Right cardiac atrium (tissue), 5 donors: ENCODE results near the gene CMIP. TPM values are rescaled to one million over a fixed set of nuclear protein-coding genes. Genes with fewer than 3 reads are reported as not detected.
A peak's percentile ranks its signal among the peaks of the same experiment; 100 is the strongest.

Experiments
- ATAC-seq, 2 donors: fragments of 200-7000 bp; cut with Tn5 transposase; one replicate each; pipeline versions ENCODE4 v1.8.0 to v1.9.1; 2020; ENCODE audit warnings: moderate library complexity in 2 of 2, mild to moderate bottlenecking in 1 of 2
- DNase-seq, 3 donors: peaks; one replicate each; pipeline ENCODE4 v3.0.0-alpha.2; 2020
- H3K27ac ChIP-seq: one replicate; pipeline ENCODE4 v1.5.1; 2013; ENCODE audit warnings: mild to moderate bottlenecking, low read length, control low read depth, moderate library complexity
- H3K27me3 ChIP-seq: one replicate; pipeline ENCODE4 v1.6.1; 2013; ENCODE audit not compliant: control insufficient read depth, insufficient read depth
- H3K4me1 ChIP-seq: one replicate; pipeline ENCODE4 v1.6.1; 2013; ENCODE audit warnings: low read length; ENCODE audit not compliant: control insufficient read depth, insufficient read depth
- H3K4me3 ChIP-seq: one replicate; pipeline ENCODE4 v1.5.1; 2013; ENCODE audit warnings: low read length, control low read depth
- H3K9me3 ChIP-seq: one replicate; pipeline ENCODE4 v1.6.1; 2013; ENCODE audit warnings: low read length; ENCODE audit not compliant: control insufficient read depth
- WGBS: extraction: QIAGEN DNeasy Blood & Tissue Kit; methylation state at CpG from one replicate; pipeline ENCODE4 v1.1.7; 2013; 5-methylcytosine and 5-hydroxymethylcytosine counted together
- intact Hi-C, 4 donors: fragments of 100-400 bp; cut with DNase I; formaldehyde crosslinking; loops; one replicate each; pipeline versions ENCODE4 v1.11.0 to v1.14.0; 2022 to 2023
- polyA plus RNA-seq: library from polyadenylated mRNA; stranded (reverse); fragments of 200-250 nt; gene quantifications from one replicate; pipeline ENCODE4 v1.2.3, GENCODE V29; 2013
- total RNA-seq, 4 donors: library from RNA; stranded (reverse); fragmentation: NEBNext Ultra II Directional; extraction: Animal tissue kit (Norgen Biotek cat#: 25700); gene quantifications; one replicate each; pipeline ENCODE4 v1.2.1, GENCODE V29; 2021
- donor health status: healthy with polysubstance abuse.
- donor health status: DM: no; HTN: yes; CAD: no.
- donor health status: DM: no; HTN: no; CAD: no.
- donor health status: DM: no; HTN: yes; CAD: no; lungs with severe emphysema.
- donor health status: DM: yes; HTN: yes; CAD: no.

CMIP gene
- total and polyA plus RNA-seq, 5 donors: 9.0 to 29.0 (median 19.2) TPM

GRCh38 chr16:81588326-81589081 is 143.9 kb downstream of the CMIP start:
- H3K9me3 ChIP-seq: no peaks in the 10 kb centered on the region
- intact Hi-C loops: no loop called here
- H3K27me3 ChIP-seq: no peaks in the 10 kb centered on the region
- no peak overlapping the region for H3K27ac ChIP-seq
- 90% methylated on average over 17 of the region's 17 CpGs for WGBS
- no peak overlapping the region for H3K4me3 ChIP-seq
- ATAC-seq (no peak), DNase-seq (no peak)
- peaks cover 6% of the 10 kb centered on the region for H3K4me1 ChIP-seq

GRCh38 chr16:81589975-81590650 is 145.5 kb downstream of the CMIP start:
- Histone ChIP-seq H3K4me1 (peaks cover 2% of the 10 kb centered on the region), H3K4me3 (no peak overlapping the region), H3K27me3 (no peaks in the 10 kb centered on the region), H3K27ac (no peak overlapping the region), H3K9me3 (no peaks in the 10 kb centered on the region)
- ATAC-seq: no peak
- DNase-seq: no peak
- intact Hi-C loops: no loop called here
- WGBS: 75% methylated on average over 13 of the region's 13 CpGs

- no peak for DNase-seq
- ATAC-seq: peak in 1 of 2 donors; percentile 17
Observed at GRCh38 chr16:81590714-81591544, 146.3 kb downstream of the CMIP start.

GRCh38 chr16:81591545-81591870 is 146.9 kb downstream of the CMIP start:
- H3K27ac ChIP-seq: no peak overlapping the region
- intact Hi-C loops: no loop called here
- DNase-seq: no peak
- no peaks in the 10 kb centered on the region for H3K27me3 ChIP-seq
- 89% methylated on average over 2 of the region's 2 CpGs for WGBS
- H3K9me3 ChIP-seq: no peaks in the 10 kb centered on the region
- ATAC-seq: no peak
- H3K4me3 ChIP-seq: no peak overlapping the region
- peaks cover 2% of the 10 kb centered on the region for H3K4me1 ChIP-seq

More at GRCh38 chr16:81590714-81591544, 146.3 kb downstream of the CMIP start:
- Histone ChIP-seq H3K4me3 (no peak overlapping the region), H3K27ac (no peak overlapping the region), H3K27me3 (no peaks in the 10 kb centered on the region), H3K4me1 (peaks cover 2% of the 10 kb centered on the region), H3K9me3 (no peaks in the 10 kb centered on the region)
- intact Hi-C loops: no loop called here
- 78% methylated on average over 5 of the region's 5 CpGs for WGBS

GRCh38 chr16:81592353-81592866 is 147.8 kb downstream of the CMIP start:
- H3K9me3 ChIP-seq: no peaks in the 10 kb centered on the region
- DNase-seq (no peak), ATAC-seq (no peak)
- intact Hi-C loops: no loop called here
- H3K27ac ChIP-seq: no peak overlapping the region
- no peak overlapping the region for H3K4me3 ChIP-seq
- H3K4me1 ChIP-seq: peaks cover 2% of the 10 kb centered on the region
- 92% methylated on average over 11 of the region's 11 CpGs for WGBS
- H3K27me3 ChIP-seq: no peaks in the 10 kb centered on the region

- no peaks in the 10 kb centered on the region for H3K9me3 ChIP-seq
- ATAC-seq (no peak), DNase-seq (no peak)
- intact Hi-C loops: no loop called here
- H3K4me1 ChIP-seq: peaks cover 2% of the 10 kb centered on the region
- no peaks in the 10 kb centered on the region for H3K27me3 ChIP-seq
- H3K4me3 ChIP-seq: no peak overlapping the region
- WGBS: 94% methylated on average over 16 of the region's 16 CpGs
- no peak overlapping the region for H3K27ac ChIP-seq
Observed at GRCh38 chr16:81593481-81593880, 148.9 kb downstream of the CMIP start.

- intact Hi-C loops: no loop called here
- Histone ChIP-seq H3K9me3 (no peaks in the 10 kb centered on the region), H3K27me3 (no peaks in the 10 kb centered on the region), H3K4me3 (no peak overlapping the region), H3K4me1 (peaks cover 2% of the 10 kb centered on the region), H3K27ac (no peak overlapping the region)
- 95% methylated on average over 9 of the region's 9 CpGs for WGBS
- ATAC-seq (no peak), DNase-seq (no peak)
Observed at GRCh38 chr16:81595629-81596292, 151.2 kb downstream of the CMIP start.

- intact Hi-C loops: no loop called here
- H3K27ac ChIP-seq: no peak overlapping the region
- WGBS: 97% methylated on average over 5 of the region's 5 CpGs
- no peak overlapping the region for H3K4me3 ChIP-seq
- no peaks in the 10 kb centered on the region for H3K9me3 ChIP-seq
- no peaks in the 10 kb centered on the region for H3K27me3 ChIP-seq
- DNase-seq: no peak
- peaks cover 7% of the 10 kb centered on the region for H3K4me1 ChIP-seq
- no peak for ATAC-seq
Observed at GRCh38 chr16:81597079-81597658, 152.6 kb downstream of the CMIP start.

- intact Hi-C loops: no loop called here
- no peaks in the 10 kb centered on the region for H3K9me3 ChIP-seq
- H3K27ac ChIP-seq: no peak overlapping the region
- WGBS: 94% methylated on average over 12 of the region's 12 CpGs
- no peaks in the 10 kb centered on the region for H3K27me3 ChIP-seq
- DNase-seq (no peak), ATAC-seq (no peak)
- H3K4me3 ChIP-seq: no peak overlapping the region
- peaks cover 7% of the 10 kb centered on the region for H3K4me1 ChIP-seq
Observed at GRCh38 chr16:81598083-81598482, 153.5 kb downstream of the CMIP start.

GRCh38 chr16:81599034-81599744 is 154.6 kb downstream of the CMIP start:
- H3K9me3 ChIP-seq: no peaks in the 10 kb centered on the region
- no peak for ATAC-seq
- H3K4me3 ChIP-seq: no peak overlapping the region
- 91% methylated on average over 11 of the region's 11 CpGs for WGBS
- no peaks in the 10 kb centered on the region for H3K27me3 ChIP-seq
- no peak for DNase-seq
- H3K4me1 ChIP-seq: peaks cover 7% of the 10 kb centered on the region
- intact Hi-C loops: no loop called here
- no peak overlapping the region for H3K27ac ChIP-seq
